ENCODE measurements around the gene RAX2. TPM values are rescaled to one million over a fixed set of nuclear protein-coding genes. Genes with fewer than 3 reads are reported as not detected.

The RAX2 gene
- polyA plus RNA-seq, 1 donor from 2014 or later = not detected

DNA sequence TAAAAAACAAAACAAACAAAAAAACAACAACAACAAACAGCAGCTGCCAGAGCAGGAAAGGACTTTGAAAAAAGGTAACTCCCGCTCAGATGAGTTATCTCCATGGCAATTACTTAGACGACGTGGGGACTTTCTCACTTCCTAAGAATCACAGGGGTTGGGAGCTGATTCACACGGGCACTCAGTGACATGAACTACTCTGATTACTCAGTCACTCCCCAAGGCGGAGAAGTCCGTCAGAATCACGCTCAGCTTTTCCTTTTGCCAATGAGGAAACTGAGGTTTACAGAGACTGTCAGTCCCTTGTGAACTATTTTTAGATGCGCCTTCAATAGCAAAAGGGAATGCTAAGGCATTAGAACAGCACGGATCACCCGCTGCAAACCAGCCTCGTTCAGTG, 46.4 kb upstream of the RAX2 start:
- no peaks in the 10 kb centered on the region for H3K27me3 ChIP-seq (ENCODE audit: insufficient read depth, low read depth, low read length)
- no peak overlapping the region for H3K4me3 ChIP-seq (ENCODE audit: low read length)
- no peak overlapping the region for H3K4me2 ChIP-seq (ENCODE audit: low read length)
- H3K9me3 ChIP-seq (ENCODE audit: low read length) = no peaks in the 10 kb centered on the region
- no peak overlapping the region for H3K27ac ChIP-seq (ENCODE audit: low read length)
- no peaks in the 10 kb centered on the region for H3K9me2 ChIP-seq (ENCODE audit: insufficient read depth, low read length)
- H3K79me2 ChIP-seq (replicated peaks; ENCODE audit: insufficient read depth, low read length) = no peaks in the 10 kb centered on the region
- no peak overlapping the region for H3K9ac ChIP-seq (ENCODE audit: low read length)
- H2AFZ ChIP-seq (ENCODE audit: low read depth, low read length) = no peak overlapping the region
- no peaks in the 10 kb centered on the region for H4K20me1 ChIP-seq (ENCODE audit: insufficient read depth)
- H3K36me3 ChIP-seq (ENCODE audit: insufficient read depth, low read length) = no peaks in the 10 kb centered on the region
- TF ChIP-seq EP300 (conservative IDR thresholded peaks at IDR 0.05; ENCODE audit: poor library complexity, severe bottlenecking) (no peak), RAD21 (conservative IDR thresholded peaks at IDR 0.05) (no peak), POLR2AphosphoS5 (IDR thresholded peaks at IDR 0.05) (no peak), EZH2 (IDR thresholded peaks at IDR 0.05; ENCODE audit: borderline replicate concordance, insufficient read depth, low read length, poor library complexity, severe bottlenecking) (no peak), TAF1 (IDR thresholded peaks at IDR 0.05; ENCODE audit: low read depth) (no peak), SMC3 (conservative IDR thresholded peaks at IDR 0.05; ENCODE audit: poor library complexity) (no peak), MXI1 (conservative IDR thresholded peaks at IDR 0.05; ENCODE audit: poor library complexity, severe bottlenecking) (no peak)
- TF ChIP-seq, protein P1, sequence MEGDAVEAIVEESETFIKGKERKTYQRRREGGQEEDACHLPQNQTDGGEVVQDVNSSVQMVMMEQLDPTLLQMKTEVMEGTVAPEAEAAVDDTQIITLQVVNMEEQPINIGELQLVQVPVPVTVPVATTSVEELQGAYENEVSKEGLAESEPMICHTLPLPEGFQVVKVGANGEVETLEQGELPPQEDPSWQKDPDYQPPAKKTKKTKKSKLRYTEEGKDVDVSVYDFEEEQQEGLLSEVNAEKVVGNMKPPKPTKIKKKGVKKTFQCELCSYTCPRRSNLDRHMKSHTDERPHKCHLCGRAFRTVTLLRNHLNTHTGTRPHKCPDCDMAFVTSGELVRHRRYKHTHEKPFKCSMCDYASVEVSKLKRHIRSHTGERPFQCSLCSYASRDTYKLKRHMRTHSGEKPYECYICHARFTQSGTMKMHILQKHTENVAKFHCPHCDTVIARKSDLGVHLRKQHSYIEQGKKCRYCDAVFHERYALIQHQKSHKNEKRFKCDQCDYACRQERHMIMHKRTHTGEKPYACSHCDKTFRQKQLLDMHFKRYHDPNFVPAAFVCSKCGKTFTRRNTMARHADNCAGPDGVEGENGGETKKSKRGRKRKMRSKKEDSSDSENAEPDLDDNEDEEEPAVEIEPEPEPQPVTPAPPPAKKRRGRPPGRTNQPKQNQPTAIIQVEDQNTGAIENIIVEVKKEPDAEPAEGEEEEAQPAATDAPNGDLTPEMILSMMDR (IDR thresholded peaks at IDR 0.05; ENCODE audit: poor library complexity, severe bottlenecking) = no peak
- TF ChIP-seq, protein P2, sequence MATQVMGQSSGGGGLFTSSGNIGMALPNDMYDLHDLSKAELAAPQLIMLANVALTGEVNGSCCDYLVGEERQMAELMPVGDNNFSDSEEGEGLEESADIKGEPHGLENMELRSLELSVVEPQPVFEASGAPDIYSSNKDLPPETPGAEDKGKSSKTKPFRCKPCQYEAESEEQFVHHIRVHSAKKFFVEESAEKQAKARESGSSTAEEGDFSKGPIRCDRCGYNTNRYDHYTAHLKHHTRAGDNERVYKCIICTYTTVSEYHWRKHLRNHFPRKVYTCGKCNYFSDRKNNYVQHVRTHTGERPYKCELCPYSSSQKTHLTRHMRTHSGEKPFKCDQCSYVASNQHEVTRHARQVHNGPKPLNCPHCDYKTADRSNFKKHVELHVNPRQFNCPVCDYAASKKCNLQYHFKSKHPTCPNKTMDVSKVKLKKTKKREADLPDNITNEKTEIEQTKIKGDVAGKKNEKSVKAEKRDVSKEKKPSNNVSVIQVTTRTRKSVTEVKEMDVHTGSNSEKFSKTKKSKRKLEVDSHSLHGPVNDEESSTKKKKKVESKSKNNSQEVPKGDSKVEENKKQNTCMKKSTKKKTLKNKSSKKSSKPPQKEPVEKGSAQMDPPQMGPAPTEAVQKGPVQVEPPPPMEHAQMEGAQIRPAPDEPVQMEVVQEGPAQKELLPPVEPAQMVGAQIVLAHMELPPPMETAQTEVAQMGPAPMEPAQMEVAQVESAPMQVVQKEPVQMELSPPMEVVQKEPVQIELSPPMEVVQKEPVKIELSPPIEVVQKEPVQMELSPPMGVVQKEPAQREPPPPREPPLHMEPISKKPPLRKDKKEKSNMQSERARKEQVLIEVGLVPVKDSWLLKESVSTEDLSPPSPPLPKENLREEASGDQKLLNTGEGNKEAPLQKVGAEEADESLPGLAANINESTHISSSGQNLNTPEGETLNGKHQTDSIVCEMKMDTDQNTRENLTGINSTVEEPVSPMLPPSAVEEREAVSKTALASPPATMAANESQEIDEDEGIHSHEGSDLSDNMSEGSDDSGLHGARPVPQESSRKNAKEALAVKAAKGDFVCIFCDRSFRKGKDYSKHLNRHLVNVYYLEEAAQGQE (IDR thresholded peaks at IDR 0.05; ENCODE audit: borderline replicate concordance) = no peak
- no peaks in the 10 kb centered on the region for H3F3A ChIP-seq (ENCODE audit: insufficient read depth, low read length, poor library complexity, severe bottlenecking)

DNA sequence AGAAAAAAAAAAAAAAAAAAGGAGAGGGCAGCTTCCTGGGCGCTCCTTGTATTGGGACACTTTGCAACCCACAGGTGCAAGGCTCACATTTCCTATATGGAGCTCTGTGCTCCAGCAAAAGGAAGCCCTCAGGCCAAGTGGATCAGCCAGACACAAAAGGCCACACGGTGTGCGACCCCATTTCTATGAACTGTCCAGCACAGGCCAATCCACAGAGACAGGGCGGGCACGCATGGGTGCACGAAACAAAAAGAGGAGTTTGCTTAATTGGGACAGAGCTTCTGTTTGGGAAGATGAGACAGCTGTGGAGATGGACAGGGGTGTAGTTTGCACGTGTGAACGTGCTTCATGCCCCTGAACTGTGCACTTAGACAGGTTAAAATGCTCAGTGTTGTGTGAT, 45.7 kb upstream of the RAX2 start:
- TF ChIP-seq EP300 (conservative IDR thresholded peaks at IDR 0.05; ENCODE audit: poor library complexity, severe bottlenecking) = no peak
- no peak for TF ChIP-seq TAF1 (IDR thresholded peaks at IDR 0.05; ENCODE audit: low read depth)
- no peak for TF ChIP-seq RAD21 (conservative IDR thresholded peaks at IDR 0.05)
- TF ChIP-seq POLR2AphosphoS5 (IDR thresholded peaks at IDR 0.05) = no peak
- no peak for TF ChIP-seq EZH2 (IDR thresholded peaks at IDR 0.05; ENCODE audit: borderline replicate concordance, insufficient read depth, low read length, poor library complexity, severe bottlenecking)
- TF ChIP-seq MXI1 (conservative IDR thresholded peaks at IDR 0.05; ENCODE audit: poor library complexity, severe bottlenecking) = no peak
- TF ChIP-seq, protein P2 (IDR thresholded peaks at IDR 0.05; ENCODE audit: borderline replicate concordance) = no peak
- TF ChIP-seq, protein P1 (IDR thresholded peaks at IDR 0.05; ENCODE audit: poor library complexity, severe bottlenecking) = no peak
- no peak for TF ChIP-seq SMC3 (conservative IDR thresholded peaks at IDR 0.05; ENCODE audit: poor library complexity)
- Histone ChIP-seq H3K79me2 (replicated peaks; ENCODE audit: insufficient read depth, low read length) (no peaks in the 10 kb centered on the region), H3K36me3 (ENCODE audit: insufficient read depth, low read length) (no peaks in the 10 kb centered on the region), H3K9me3 (ENCODE audit: low read length) (no peaks in the 10 kb centered on the region), H3K4me2 (ENCODE audit: low read length) (no peak overlapping the region), H3K9me2 (ENCODE audit: insufficient read depth, low read length) (no peaks in the 10 kb centered on the region), H3K27me3 (ENCODE audit: insufficient read depth, low read depth, low read length) (no peaks in the 10 kb centered on the region), H3F3A (ENCODE audit: insufficient read depth, low read length, poor library complexity, severe bottlenecking) (no peaks in the 10 kb centered on the region), H3K9ac (ENCODE audit: low read length) (no peak overlapping the region), H3K27ac (ENCODE audit: low read length) (no peak overlapping the region), H2AFZ (ENCODE audit: low read depth, low read length) (no peak overlapping the region), H4K20me1 (ENCODE audit: insufficient read depth) (no peaks in the 10 kb centered on the region), H3K4me3 (ENCODE audit: low read length) (no peak overlapping the region)
